Measurements from ENCODE around the gene C1QTNF6. TPM values are rescaled to one million over a fixed set of nuclear protein-coding genes. Genes with fewer than 3 reads are reported as not detected.

The C1QTNF6 gene
- total RNA-seq, 2 experiments from 2014 or later = 7.3 to 19.6 TPM

DNA sequence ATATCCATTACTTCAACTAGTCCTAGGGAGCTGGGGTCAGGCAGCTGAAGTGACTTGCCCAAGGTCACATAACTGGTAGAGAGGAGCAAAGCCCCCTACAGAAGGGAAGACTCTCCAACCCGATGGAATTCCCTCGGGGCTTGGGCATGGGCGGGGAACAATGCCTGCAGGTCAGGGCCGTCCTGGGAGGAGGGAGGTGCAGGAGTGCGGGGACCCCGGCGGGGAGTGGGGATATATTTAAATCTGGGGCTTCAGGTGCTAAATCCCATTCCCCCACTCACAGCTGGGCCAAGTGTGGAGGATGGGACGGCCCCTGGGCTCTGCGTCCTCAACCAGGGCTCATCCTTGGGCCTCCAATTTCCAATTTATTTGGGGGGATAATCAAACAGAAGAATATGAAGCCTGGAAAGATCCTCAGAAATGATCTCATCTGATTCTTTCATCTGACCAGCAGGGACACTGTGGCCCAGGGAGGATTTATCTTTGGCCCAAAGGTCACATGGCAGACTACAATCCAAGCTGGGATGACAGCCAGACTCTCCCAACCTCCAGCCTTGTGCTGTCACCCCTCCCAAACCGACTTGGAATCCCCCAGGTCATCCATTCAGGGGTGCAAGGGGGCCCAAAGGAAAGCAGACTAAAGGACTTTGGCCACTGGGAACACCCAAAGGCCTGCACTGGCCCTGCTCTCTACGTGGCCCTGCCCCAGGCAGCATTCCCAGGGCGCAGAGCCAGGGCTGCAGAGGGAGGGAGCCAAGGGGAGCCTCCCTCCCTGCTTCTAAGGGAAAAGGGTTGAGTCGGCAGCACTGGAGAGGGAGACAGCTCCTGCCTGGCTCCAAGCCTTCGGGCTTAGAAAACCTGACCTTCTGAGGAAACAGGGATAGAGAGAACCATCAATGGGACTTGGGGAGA is 8.7 kb upstream of the C1QTNF6 start:
- no peak overlapping the region for H3K27ac ChIP-seq (ENCODE audit: low read depth, low read length, poor library complexity, severe bottlenecking)
- no peaks in the 10 kb centered on the region for H3K9me2 ChIP-seq (ENCODE audit: insufficient read depth, low read length)
- H3K79me2 ChIP-seq (ENCODE audit: insufficient read depth, low read depth, low read length) = no peaks in the 10 kb centered on the region
- TF ChIP-seq, protein P1, sequence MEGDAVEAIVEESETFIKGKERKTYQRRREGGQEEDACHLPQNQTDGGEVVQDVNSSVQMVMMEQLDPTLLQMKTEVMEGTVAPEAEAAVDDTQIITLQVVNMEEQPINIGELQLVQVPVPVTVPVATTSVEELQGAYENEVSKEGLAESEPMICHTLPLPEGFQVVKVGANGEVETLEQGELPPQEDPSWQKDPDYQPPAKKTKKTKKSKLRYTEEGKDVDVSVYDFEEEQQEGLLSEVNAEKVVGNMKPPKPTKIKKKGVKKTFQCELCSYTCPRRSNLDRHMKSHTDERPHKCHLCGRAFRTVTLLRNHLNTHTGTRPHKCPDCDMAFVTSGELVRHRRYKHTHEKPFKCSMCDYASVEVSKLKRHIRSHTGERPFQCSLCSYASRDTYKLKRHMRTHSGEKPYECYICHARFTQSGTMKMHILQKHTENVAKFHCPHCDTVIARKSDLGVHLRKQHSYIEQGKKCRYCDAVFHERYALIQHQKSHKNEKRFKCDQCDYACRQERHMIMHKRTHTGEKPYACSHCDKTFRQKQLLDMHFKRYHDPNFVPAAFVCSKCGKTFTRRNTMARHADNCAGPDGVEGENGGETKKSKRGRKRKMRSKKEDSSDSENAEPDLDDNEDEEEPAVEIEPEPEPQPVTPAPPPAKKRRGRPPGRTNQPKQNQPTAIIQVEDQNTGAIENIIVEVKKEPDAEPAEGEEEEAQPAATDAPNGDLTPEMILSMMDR (conservative IDR thresholded peaks at IDR 0.05; ENCODE audit: low read length) = no peak
- TF ChIP-seq EZH2phosphoT487 (IDR thresholded peaks at IDR 0.05; ENCODE audit: borderline replicate concordance, low read depth, low read length) = no peak
- H4K20me1 ChIP-seq (ENCODE audit: insufficient read depth, low read length) = no peaks in the 10 kb centered on the region
- H2AFZ ChIP-seq (ENCODE audit: low read length) = no peak overlapping the region
- H3K9me3 ChIP-seq (ENCODE audit: low read length) = peaks cover 12% of the 10 kb centered on the region; the same call in 1 of the 2 replicates
- CTCF ChIA-PET (ENCODE audit: unreplicated experiment) = no interaction called here
- H3K36me3 ChIP-seq (ENCODE audit: insufficient read depth, low read length) = no peaks in the 10 kb centered on the region
- no peak overlapping the region for H3K4me3 ChIP-seq (ENCODE audit: low read depth, low read length, poor library complexity, severe bottlenecking)
- BruUV-seq (replicated peaks) = no TSS peak
- H3K4me1 ChIP-seq (ENCODE audit: insufficient read depth, low read length, poor library complexity, severe bottlenecking) = peaks cover 27% of the 10 kb centered on the region
- no peak for DNase-seq (ENCODE audit: low spot score)
- intact Hi-C loops (cut with micrococcal nuclease; ENCODE audit: unreplicated experiment) = no loop called here
- H3K4me2 ChIP-seq (ENCODE audit: low read length) = no peak overlapping the region
- POLR2A ChIA-PET = interaction anchor here (1.2 kb wide), 1 partner anchor 48 kb away, joined by 3 read pairs; the partner anchor contains the start of gene RAC2

DNA sequence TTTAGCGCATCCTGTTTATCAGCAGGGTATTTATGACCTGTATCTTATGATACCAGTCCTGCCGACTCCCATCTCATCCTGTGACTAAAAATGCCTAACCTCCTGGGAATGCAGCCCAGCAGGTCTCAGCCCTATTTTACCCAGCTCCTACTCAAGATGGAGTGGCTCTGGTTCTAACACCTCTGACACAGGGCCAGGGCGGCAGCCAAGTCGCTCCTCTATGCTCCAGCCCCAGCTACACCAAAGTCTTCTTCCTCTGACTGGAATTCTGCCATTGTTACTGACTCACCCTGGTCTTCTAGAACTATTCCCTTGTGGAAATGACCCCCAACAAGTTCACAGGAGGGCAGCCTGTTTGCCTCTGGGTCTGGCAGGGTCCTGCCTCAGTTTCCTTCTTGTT is 7.9 kb upstream of the C1QTNF6 start:
- H3K79me2 ChIP-seq (ENCODE audit: insufficient read depth, low read depth, low read length) = no peaks in the 10 kb centered on the region
- ChIA-PET CTCF (ENCODE audit: unreplicated experiment) (no interaction called here), POLR2A (no interaction called here)
- H2AFZ ChIP-seq (ENCODE audit: low read length) = no peak overlapping the region
- H3K4me1 ChIP-seq (ENCODE audit: insufficient read depth, low read length, poor library complexity, severe bottlenecking) = peaks cover 20% of the 10 kb centered on the region
- intact Hi-C loops (cut with micrococcal nuclease; ENCODE audit: unreplicated experiment) = no loop called here
- no peak overlapping the region for H3K27ac ChIP-seq (ENCODE audit: low read depth, low read length, poor library complexity, severe bottlenecking)
- H3K36me3 ChIP-seq (ENCODE audit: insufficient read depth, low read length) = no peaks in the 10 kb centered on the region
- H3K9me2 ChIP-seq (ENCODE audit: insufficient read depth, low read length) = no peaks in the 10 kb centered on the region
- TF ChIP-seq, protein P1 (conservative IDR thresholded peaks at IDR 0.05; ENCODE audit: low read length) = no peak
- TF ChIP-seq EZH2phosphoT487 (IDR thresholded peaks at IDR 0.05; ENCODE audit: borderline replicate concordance, low read depth, low read length) = no peak
- DNase-seq (ENCODE audit: low spot score) = no peak
- no peaks in the 10 kb centered on the region for H4K20me1 ChIP-seq (ENCODE audit: insufficient read depth, low read length)
- BruUV-seq (replicated peaks) = no TSS peak
- no peak overlapping the region for H3K4me3 ChIP-seq (ENCODE audit: low read depth, low read length, poor library complexity, severe bottlenecking)
- no peak overlapping the region for H3K4me2 ChIP-seq (ENCODE audit: low read length)
- H3K9me3 ChIP-seq (ENCODE audit: low read length) = peaks cover 12% of the 10 kb centered on the region; the same call in 1 of the 2 replicates

DNA sequence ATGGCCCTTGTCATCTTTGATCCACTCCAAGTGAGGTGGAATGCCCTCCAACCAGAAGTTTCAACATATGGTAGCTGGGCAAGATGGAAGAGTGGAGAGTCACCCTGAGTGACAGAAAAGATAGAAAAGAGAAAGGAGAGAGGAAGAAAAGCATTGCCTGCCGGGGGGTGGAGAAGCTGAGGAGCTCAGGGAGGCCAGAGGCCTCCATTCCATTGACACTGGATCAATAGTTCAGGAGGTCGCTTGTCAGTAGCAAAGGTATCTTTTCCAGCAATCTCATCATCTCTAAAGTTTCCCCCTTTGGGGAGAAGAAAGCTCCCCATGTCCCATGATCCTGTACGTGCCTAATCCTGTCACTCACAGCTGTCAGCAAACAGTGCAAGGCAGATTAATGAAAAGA is 6.7 kb upstream of the C1QTNF6 start:
- H3K36me3 ChIP-seq (ENCODE audit: insufficient read depth, low read length) = no peaks in the 10 kb centered on the region
- H3K4me1 ChIP-seq (ENCODE audit: insufficient read depth, low read length, poor library complexity, severe bottlenecking) = peaks cover 8% of the 10 kb centered on the region
- intact Hi-C loops (cut with micrococcal nuclease; ENCODE audit: unreplicated experiment) = no loop called here
- CTCF ChIA-PET (ENCODE audit: unreplicated experiment) = interaction anchor here (0.6 kb wide), 1 partner anchor 69 kb away, joined by 4 read pairs; no protein-coding TSS in a partner anchor
- H3K79me2 ChIP-seq (ENCODE audit: insufficient read depth, low read depth, low read length) = no peaks in the 10 kb centered on the region
- no peak overlapping the region for H2AFZ ChIP-seq (ENCODE audit: low read length)
- no peak overlapping the region for H3K4me2 ChIP-seq (ENCODE audit: low read length)
- BruUV-seq (replicated peaks) = no TSS peak
- H3K9me3 ChIP-seq (ENCODE audit: low read length) = peaks cover 12% of the 10 kb centered on the region; the same call in 1 of the 2 replicates
- no peaks in the 10 kb centered on the region for H3K9me2 ChIP-seq (ENCODE audit: insufficient read depth, low read length)
- TF ChIP-seq, protein P1 (conservative IDR thresholded peaks at IDR 0.05; ENCODE audit: low read length) = no peak
- no peak for TF ChIP-seq EZH2phosphoT487 (IDR thresholded peaks at IDR 0.05; ENCODE audit: borderline replicate concordance, low read depth, low read length)
- POLR2A ChIA-PET = interaction anchor here (0.9 kb wide), 1 partner anchor 53 kb away, joined by 3 read pairs; no protein-coding TSS in a partner anchor
- no peaks in the 10 kb centered on the region for H4K20me1 ChIP-seq (ENCODE audit: insufficient read depth, low read length)
- no peak overlapping the region for H3K4me3 ChIP-seq (ENCODE audit: low read depth, low read length, poor library complexity, severe bottlenecking)
- DNase-seq (ENCODE audit: low spot score) = no peak
- no peak overlapping the region for H3K27ac ChIP-seq (ENCODE audit: low read depth, low read length, poor library complexity, severe bottlenecking)
